Measurements from ENCODE around the gene STPG1.

STPG1 gene

GRCh38 chr1:24343412-24344089 lies 70.0 kb downstream of the STPG1 start:
- CTCF ChIA-PET = no interaction called here
- TF ChIP-seq ZBTB8A (tag by site-specific recombination; IDR thresholded peaks at IDR 0.05) = no peak
- no peak for TF ChIP-seq ZNF114 (tag by site-specific recombination; IDR thresholded peaks at IDR 0.05)
- no peak for TF ChIP-seq ZNF335 (tag by site-specific recombination; conservative IDR thresholded peaks at IDR 0.05)
- no peak for TF ChIP-seq ZNF529 (tag by site-specific recombination; IDR thresholded peaks at IDR 0.05; ENCODE audit: insufficient replicate concordance)
- no peak for TF ChIP-seq YY2 (tag by site-specific recombination; IDR thresholded peaks at IDR 0.05)
- TF ChIP-seq ZNF157 (tag by site-specific recombination; IDR thresholded peaks at IDR 0.05) = no peak
- TF ChIP-seq IKZF3 (tag by site-specific recombination; IDR thresholded peaks at IDR 0.05) = no peak
- TF ChIP-seq ZNF362 (tag by site-specific recombination; IDR thresholded peaks at IDR 0.05) = no peak
- no peak for TF ChIP-seq KLF8 (tag by site-specific recombination; IDR thresholded peaks at IDR 0.05)
- no peak for TF ChIP-seq TRIM28 (IDR thresholded peaks at IDR 0.05; ENCODE audit: borderline replicate concordance, low read length)
- TF ChIP-seq HIC1 (tag by site-specific recombination; IDR thresholded peaks at IDR 0.05) = no peak
- TF ChIP-seq ZNF112 (tag by site-specific recombination; IDR thresholded peaks at IDR 0.05) = no peak
- TF ChIP-seq ZNF366 (tag by site-specific recombination; conservative IDR thresholded peaks at IDR 0.05) = no peak
- no peak for TF ChIP-seq REPIN1 (tag by site-specific recombination; IDR thresholded peaks at IDR 0.05; ENCODE audit: low read depth)
- no peak for TF ChIP-seq ZNF37A (tag by site-specific recombination; IDR thresholded peaks at IDR 0.05)
- no peak for TF ChIP-seq ZNF146 (tag by site-specific recombination; IDR thresholded peaks at IDR 0.05)
- no peak for TF ChIP-seq ZNF239 (tag by site-specific recombination; IDR thresholded peaks at IDR 0.05)
- no peak for TF ChIP-seq ZNF843 (tag by site-specific recombination; IDR thresholded peaks at IDR 0.05)
- H3K9me3 ChIP-seq (ENCODE audit: control insufficient read depth, insufficient read depth, low read depth, low read length) = no peaks in the 10 kb centered on the region
- POLR2A ChIA-PET = interaction anchor here (0.9 kb wide), 1 partner anchor 25 kb away, joined by 8 read pairs; the partner anchor contains the start of gene GRHL3
- H3K4me1 ChIP-seq (ENCODE audit: control insufficient read depth, insufficient read depth, low read length) = no peaks in the 10 kb centered on the region
- no peaks in the 10 kb centered on the region for H3K36me3 ChIP-seq (ENCODE audit: control insufficient read depth in 2 of 2, insufficient read depth in 1 of 2, low read length in 2 of 2)
- H3K27ac ChIP-seq (ENCODE audit: extremely low read depth, low read depth, low read length) = no peak overlapping the region
- no peak overlapping the region for H3K4me3 ChIP-seq (ENCODE audit: low read depth, low read length)

GRCh38 chr1:24341260-24341659 lies 72.3 kb downstream of the STPG1 start:
- Histone ChIP-seq H3K4me1 (ENCODE audit: control insufficient read depth, insufficient read depth, low read length) (no peaks in the 10 kb centered on the region), H3K9me3 (ENCODE audit: control insufficient read depth, insufficient read depth, low read depth, low read length) (no peaks in the 10 kb centered on the region), H3K4me3 (ENCODE audit: low read depth, low read length) (no peak overlapping the region), H3K27ac (ENCODE audit: extremely low read depth, low read depth, low read length) (no peak overlapping the region), H3K36me3 (ENCODE audit: control insufficient read depth in 2 of 2, insufficient read depth in 1 of 2, low read length in 2 of 2) (no peaks in the 10 kb centered on the region)
- ChIA-PET CTCF (interaction anchor here (1.2 kb wide), 2 partner anchors 50 to 140 kb away, joined by 3 read pairs; no protein-coding TSS in a partner anchor), POLR2A (no interaction called here)
- no peak for TF ChIP-seq ZNF76 (tag by site-specific recombination; IDR thresholded peaks at IDR 0.05; ENCODE audit: borderline replicate concordance, low read depth)
- no peak for TF ChIP-seq CTCF (tag by site-specific recombination; IDR thresholded peaks at IDR 0.05)
- no peak for TF ChIP-seq ZNF112 (tag by site-specific recombination; IDR thresholded peaks at IDR 0.05)
- peak; percentile 53; the same call in 1 of the 2 replicates for TF ChIP-seq ZNF610 (tag by site-specific recombination; IDR thresholded peaks at IDR 0.05; ENCODE audit: borderline replicate concordance)
- no peak for TF ChIP-seq ZNF169 (tag by site-specific recombination; IDR thresholded peaks at IDR 0.05)
- peak; percentile 41; the same call in 1 of the 2 replicates for TF ChIP-seq ZBTB8A (tag by site-specific recombination; IDR thresholded peaks at IDR 0.05)
- no peak for TF ChIP-seq PRDM2 (tag by site-specific recombination; IDR thresholded peaks at IDR 0.05; ENCODE audit: borderline replicate concordance)
- peak; percentile 88 for TF ChIP-seq ZFHX2 (tag by site-specific recombination; conservative IDR thresholded peaks at IDR 0.05)
- TF ChIP-seq EGR2 (tag by site-specific recombination; IDR thresholded peaks at IDR 0.05; ENCODE audit: low read depth) = peak; percentile 77

All from HEK293 (cell line).